PC-9 (cell line): ENCODE measurements around the gene DRAP1.

Experiments
- CTCF ChIP-seq: fragments of 200-600 bp; sonication (generic); conservative IDR thresholded peaks from 2 replicates; pipeline ENCODE4 v1.6.1; 2017; ENCODE audit warnings: mixed run types, antibody characterized with exemption, mild to moderate bottlenecking, moderate library complexity
- EZH2 ChIP-seq: fragments of 200-600 bp; sonication (generic); IDR thresholded peaks from 2 replicates; pipeline ENCODE4 v1.8.0; 2017; ENCODE audit warnings: antibody characterized with exemption, low read depth

GRCh38 chr11:65964906-65965305 is 45.7 kb downstream of the DRAP1 start:
- TF ChIP-seq CTCF: no peak
- no peak for TF ChIP-seq EZH2
